Neural progenitor cell (in vitro differentiated cells): ENCODE measurements around the gene DYSF. TPM values are rescaled to one million over a fixed set of nuclear protein-coding genes. Genes with fewer than 3 reads are reported as not detected.

Source experiments
- DNase-seq: peaks from one replicate; pipeline ENCODE4 v3.0.0-alpha.2; 2016; ENCODE audit warnings: low spot score
- H2AFZ ChIP-seq: fragments of 200-600 bp; sonication (generic); replicated peaks from 2 replicates; pipeline ENCODE4 v1.6.1; 2016; ENCODE audit warnings: antibody characterized with exemption
- H3F3A ChIP-seq: fragments of 200-600 bp; sonication (generic); 2 replicates; pipeline ENCODE4 v1.6.1; 2016; ENCODE audit warnings: antibody characterized with exemption, low read depth
- H3K27ac ChIP-seq: fragments of 200-600 bp; sonication (generic); 2 replicates; pipeline ENCODE4 v1.5.1; 2016; ENCODE audit warnings: mild to moderate bottlenecking
- H3K27me3 ChIP-seq: fragments of 200-600 bp; sonication (generic); 2 replicates; pipeline ENCODE4 v1.6.1; 2016; ENCODE audit warnings: mild to moderate bottlenecking, moderate library complexity
- H3K36me3 ChIP-seq: fragments of 200-600 bp; sonication (generic); 2 replicates; pipeline ENCODE4 v1.5.1; 2016
- H3K4me1 ChIP-seq: fragments of 200-600 bp; sonication (generic); 2 replicates; pipeline ENCODE4 v1.6.1; 2016; ENCODE audit warnings: mixed run types
- H3K4me2 ChIP-seq: fragments of 200-600 bp; sonication (generic); 2 replicates; pipeline ENCODE4 v1.6.1; 2016
- H3K4me3 ChIP-seq: fragments of 200-600 bp; sonication (generic); 2 replicates; pipeline ENCODE4 v1.5.1; 2016
- H3K79me2 ChIP-seq: fragments of 200-600 bp; sonication (generic); 2 replicates; pipeline ENCODE4 v1.6.1; 2016; ENCODE audit warnings: low read depth
- H3K9ac ChIP-seq: fragments of 200-600 bp; sonication (generic); 2 replicates; pipeline ENCODE4 v1.6.1; 2016
- H3K9me3 ChIP-seq: fragments of 200-600 bp; sonication (generic); 2 replicates; pipeline ENCODE4 v1.5.1; 2016; ENCODE audit warnings: low read depth
- H4K20me1 ChIP-seq: fragments of 200-600 bp; sonication (generic); 2 replicates; pipeline ENCODE4 v1.6.1; 2016; ENCODE audit warnings: low read depth
- H3K27ac Mint-ChIP-seq: 3 replicates; pipeline ENCODE4 v1.8.0; 2021; ENCODE audit warnings: mixed read lengths
- H3K27me3 Mint-ChIP-seq: 2 replicates; pipeline ENCODE4 v1.8.0; 2022; ENCODE audit warnings: low read depth, mild to moderate bottlenecking, inconsistent platforms, moderate library complexity, mixed read lengths; ENCODE audit not compliant: insufficient read depth
- H3K36me3 Mint-ChIP-seq: 3 replicates; pipeline ENCODE4 v1.8.0; 2021; ENCODE audit warnings: mixed read lengths
- H3K4me1 Mint-ChIP-seq: 3 replicates; pipeline ENCODE4 v1.8.0; 2021; ENCODE audit warnings: mixed read lengths
- H3K4me3 Mint-ChIP-seq: 3 replicates; pipeline ENCODE4 v1.8.0; 2021; ENCODE audit warnings: mild to moderate bottlenecking, moderate library complexity, mixed read lengths
- H3K9me3 Mint-ChIP-seq: 3 replicates; pipeline ENCODE4 v1.8.0; 2020; ENCODE audit warnings: mixed read lengths
- CTCF ChIP-seq: fragments of 200-600 bp; sonication (generic); IDR thresholded peaks from 2 replicates; pipeline ENCODE4 v1.5.1; 2017; ENCODE audit warnings: antibody characterized with exemption, mild to moderate bottlenecking
- EZH2 ChIP-seq: fragments of 200-600 bp; sonication (generic); IDR thresholded peaks from 2 replicates; pipeline ENCODE4 v1.6.1; 2017; ENCODE audit warnings: antibody characterized with exemption, mild to moderate bottlenecking, moderate library complexity
- EZH2phosphoT487 ChIP-seq: fragments of 200-600 bp; sonication (generic); IDR thresholded peaks from 2 replicates; pipeline ENCODE4 v1.6.1; 2017; ENCODE audit warnings: antibody characterized with exemption
- total RNA-seq: library from RNA; depleted of rRNA; stranded (reverse); fragments of >200 nt; gene quantifications from 2 replicates; pipeline ENCODE4 v1.2.3, GENCODE V29; 2015; ENCODE audit warnings: low replicate concordance

The DYSF gene
- total RNA-seq, 1 donor from 2014 or later: 0.39 TPM

- Histone ChIP-seq H3K79me2 (no peaks in the 10 kb centered on the region), H3K36me3 (no peaks in the 10 kb centered on the region), H3K4me1 (peaks cover 21% of the 10 kb centered on the region), H3F3A (peaks cover 7% of the 10 kb centered on the region), H3K9ac (no peak overlapping the region), H3K4me2 (no peak overlapping the region), H3K27me3 (no peaks in the 10 kb centered on the region), H2AFZ (no peak overlapping the region), H3K4me3 (no peak overlapping the region), H3K9me3 (no peaks in the 10 kb centered on the region), H4K20me1 (no peaks in the 10 kb centered on the region), H3K27ac (no peak overlapping the region)
- Mint-ChIP-seq H3K4me3 (no peak overlapping the region), H3K9me3 (no peaks in the 10 kb centered on the region), H3K27ac (no peak overlapping the region), H3K36me3 (no peaks in the 10 kb centered on the region), H3K4me1 (peaks cover 23% of the 10 kb centered on the region), H3K27me3 (peaks cover 3% of the 10 kb centered on the region)
- TF ChIP-seq EZH2phosphoT487 (no peak), EZH2 (no peak), CTCF (no peak)
- DNase-seq: no peak
Measured at GRCh38 chr2:71609029-71609428, 155.7 kb downstream of the DYSF start.

DNA sequence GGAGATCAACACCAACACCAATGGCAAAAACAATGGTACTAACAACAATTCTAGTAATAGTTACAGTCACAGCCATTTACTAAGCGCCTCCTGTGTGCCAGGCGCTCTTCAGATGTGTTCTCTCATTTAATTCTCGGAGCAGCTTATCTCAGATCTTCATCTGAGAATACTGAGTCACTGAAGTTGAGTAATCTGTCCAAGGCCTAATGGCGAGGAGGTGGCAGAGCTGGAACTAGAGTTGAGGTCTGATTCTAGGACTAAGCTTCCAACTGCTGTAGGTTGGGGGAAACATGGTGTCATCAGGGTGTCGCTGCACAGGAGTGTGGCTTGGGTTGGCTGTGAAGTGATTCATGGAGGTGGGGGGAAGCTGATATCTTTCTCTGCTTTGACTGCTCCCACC lies 156.1 kb downstream of the DYSF start:
- H3F3A ChIP-seq: peaks cover 7% of the 10 kb centered on the region
- Mint-ChIP-seq H3K4me1 (peaks cover 22% of the 10 kb centered on the region), H3K27me3 (peaks cover 3% of the 10 kb centered on the region), H3K27ac (no peak overlapping the region), H3K4me3 (no peak overlapping the region), H3K9me3 (no peaks in the 10 kb centered on the region), H3K36me3 (no peaks in the 10 kb centered on the region)
- H3K27ac ChIP-seq: no peak overlapping the region
- H3K36me3 ChIP-seq: no peaks in the 10 kb centered on the region
- H3K4me1 ChIP-seq: peaks cover 17% of the 10 kb centered on the region
- no peak for DNase-seq
- H3K79me2 ChIP-seq: no peaks in the 10 kb centered on the region
- no peak for TF ChIP-seq CTCF
- TF ChIP-seq EZH2phosphoT487: no peak
- TF ChIP-seq EZH2: no peak
- H4K20me1 ChIP-seq: no peaks in the 10 kb centered on the region
- no peak overlapping the region for H2AFZ ChIP-seq
- no peaks in the 10 kb centered on the region for H3K27me3 ChIP-seq
- H3K4me2 ChIP-seq: no peak overlapping the region
- H3K9me3 ChIP-seq: no peaks in the 10 kb centered on the region
- no peak overlapping the region for H3K4me3 ChIP-seq
- no peak overlapping the region for H3K9ac ChIP-seq

GRCh38 chr2:71609958-71610357 lies 156.6 kb downstream of the DYSF start:
- Histone ChIP-seq H3K79me2 (no peaks in the 10 kb centered on the region), H3K27me3 (no peaks in the 10 kb centered on the region), H3K4me1 (peaks cover 12% of the 10 kb centered on the region), H2AFZ (no peak overlapping the region), H3K4me2 (no peak overlapping the region), H3K9me3 (no peaks in the 10 kb centered on the region), H3K4me3 (no peak overlapping the region), H3K36me3 (no peaks in the 10 kb centered on the region), H4K20me1 (no peaks in the 10 kb centered on the region), H3F3A (peaks cover 4% of the 10 kb centered on the region), H3K9ac (no peak overlapping the region), H3K27ac (no peak overlapping the region)
- no peaks in the 10 kb centered on the region for H3K36me3 Mint-ChIP-seq
- H3K9me3 Mint-ChIP-seq: no peaks in the 10 kb centered on the region
- no peak overlapping the region for H3K4me3 Mint-ChIP-seq
- H3K4me1 Mint-ChIP-seq: peaks cover 20% of the 10 kb centered on the region
- no peak overlapping the region for H3K27ac Mint-ChIP-seq
- DNase-seq: no peak
- TF ChIP-seq EZH2 (no peak), EZH2phosphoT487 (no peak), CTCF (no peak)
- H3K27me3 Mint-ChIP-seq: peaks cover 5% of the 10 kb centered on the region
